Osteoblast (primary cell): Measurements from ENCODE around the gene COBL. TPM values are rescaled to one million over a fixed set of nuclear protein-coding genes. Genes with fewer than 3 reads are reported as not detected.

ENCODE experiments used
- DNase-seq: peaks from one replicate; pipeline ENCODE4 v3.0.0; 2011; ENCODE audit warnings: low spot score, mixed read lengths; ENCODE audit not compliant: insufficient read length; ENCODE audit errors: missing footprints
- H2AFZ ChIP-seq: 2 replicates; pipeline ENCODE4 v1.6.0; 2011; ENCODE audit warnings: mild to moderate bottlenecking, low read length
- H3K27ac ChIP-seq: 2 replicates; pipeline ENCODE4 v1.5.1; 2011; ENCODE audit warnings: mild to moderate bottlenecking, low read depth, low read length, moderate library complexity
- H3K27me3 ChIP-seq: 2 replicates; pipeline ENCODE4 v1.6.0; 2012; ENCODE audit warnings: mild to moderate bottlenecking, control low read depth, inconsistent platforms, low read length, moderate library complexity; ENCODE audit not compliant: insufficient read depth
- H3K36me3 ChIP-seq: 2 replicates; pipeline ENCODE4 v1.5.1; 2011; ENCODE audit warnings: mild to moderate bottlenecking, low read length, control low read depth, moderate library complexity; ENCODE audit not compliant: insufficient read depth
- H3K4me1 ChIP-seq: 2 replicates; pipeline ENCODE4 v1.5.1; 2011; ENCODE audit warnings: mild to moderate bottlenecking, low read length, control low read depth, moderate library complexity; ENCODE audit not compliant: insufficient read depth
- H3K4me2 ChIP-seq: 2 replicates; pipeline ENCODE4 v1.6.0; 2011; ENCODE audit warnings: mild to moderate bottlenecking, low read length; ENCODE audit not compliant: insufficient read depth
- H3K4me3 ChIP-seq: fragments of 200-600 bp; sonication (generic); 3 replicates; pipeline ENCODE4 v1.5.1; 2012; ENCODE audit warnings: mild to moderate bottlenecking, low read length, inconsistent platforms; ENCODE audit not compliant: insufficient read depth
- H3K79me2 ChIP-seq: 2 replicates; pipeline ENCODE4 v1.6.0; 2012; ENCODE audit warnings: mild to moderate bottlenecking, low read length, control low read depth, inconsistent platforms; ENCODE audit not compliant: insufficient read depth
- H3K9me3 ChIP-seq: 2 replicates; pipeline ENCODE4 v1.5.1; 2011; ENCODE audit warnings: low read depth, low read length, control low read depth
- H4K20me1 ChIP-seq: 2 replicates; pipeline ENCODE4 v1.6.0; 2012; ENCODE audit warnings: mild to moderate bottlenecking, low read length, control low read depth; ENCODE audit not compliant: insufficient read depth
- CTCF ChIP-seq: IDR thresholded peaks from 2 replicates; pipeline ENCODE4 v1.5.1; 2011; ENCODE audit warnings: mild to moderate bottlenecking, low read depth, low read length, moderate library complexity; ENCODE audit errors: extremely low read depth
- total RNA-seq: library from RNA; depleted of rRNA; stranded (reverse); fragments of >200 nt; gene quantifications from 2 replicates; pipeline ENCODE4 v1.2.3, GENCODE V29; 2012

Gene COBL
- total RNA-seq, 1 donor: under 0.01 TPM

- Histone ChIP-seq H3K79me2 (no peaks in the 10 kb centered on the region), H3K4me3 (no peak overlapping the region), H3K36me3 (no peaks in the 10 kb centered on the region), H3K27ac (no peak overlapping the region), H3K9me3 (no peaks in the 10 kb centered on the region), H3K4me1 (peaks cover 12% of the 10 kb centered on the region), H3K27me3 (no peaks in the 10 kb centered on the region), H3K4me2 (no peak overlapping the region), H2AFZ (no peak overlapping the region), H4K20me1 (no peaks in the 10 kb centered on the region)
- DNase-seq: peak; percentile 60
- no peak for TF ChIP-seq CTCF
These were observed 303.3 kb downstream of the COBL start for GRCh38 chr7:51013218-51013786.

DNA sequence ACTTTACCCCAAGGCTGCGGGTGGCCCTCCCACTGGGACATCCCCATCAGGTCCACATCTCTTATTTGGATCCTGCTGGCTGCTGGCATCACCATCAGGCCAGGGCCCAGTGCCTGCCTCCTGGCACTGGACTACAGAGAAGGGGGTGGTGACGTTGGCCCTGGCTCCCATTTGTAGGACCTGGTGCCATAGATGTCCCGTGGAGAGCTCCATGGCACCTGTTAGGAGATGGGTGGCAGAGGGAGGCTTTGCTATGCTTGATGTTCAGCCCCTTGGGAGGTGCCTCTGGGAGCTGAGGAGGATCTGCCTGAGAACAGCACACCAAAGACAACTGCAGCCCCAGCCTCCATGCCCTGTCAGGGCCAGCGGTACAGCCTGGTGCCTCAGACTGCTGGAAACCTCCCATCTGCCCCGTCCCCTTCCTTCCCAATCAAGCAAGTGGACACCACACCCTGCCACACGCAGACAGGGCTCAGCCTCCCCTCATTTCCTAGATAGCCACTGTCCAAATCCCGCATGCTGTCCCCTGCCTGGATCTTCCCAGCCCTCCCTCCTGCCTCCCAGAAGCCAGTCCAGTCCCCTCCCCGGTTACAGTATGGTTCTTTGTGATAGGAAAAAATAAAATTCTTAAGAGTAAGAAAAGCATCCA, 303.9 kb downstream of the COBL start:
- no peak overlapping the region for H2AFZ ChIP-seq
- H3K79me2 ChIP-seq: no peaks in the 10 kb centered on the region
- H3K9me3 ChIP-seq: no peaks in the 10 kb centered on the region
- no peak overlapping the region for H3K4me2 ChIP-seq
- H4K20me1 ChIP-seq: no peaks in the 10 kb centered on the region
- no peaks in the 10 kb centered on the region for H3K27me3 ChIP-seq
- no peak for TF ChIP-seq CTCF
- H3K36me3 ChIP-seq: no peaks in the 10 kb centered on the region
- no peak overlapping the region for H3K27ac ChIP-seq
- no peak for DNase-seq
- peaks cover 12% of the 10 kb centered on the region for H3K4me1 ChIP-seq
- H3K4me3 ChIP-seq: no peak overlapping the region

- no peak overlapping the region for H3K4me2 ChIP-seq
- no peak for TF ChIP-seq CTCF
- no peaks in the 10 kb centered on the region for H3K79me2 ChIP-seq
- no peaks in the 10 kb centered on the region for H4K20me1 ChIP-seq
- no peaks in the 10 kb centered on the region for H3K36me3 ChIP-seq
- H3K4me1 ChIP-seq: peaks cover 12% of the 10 kb centered on the region
- no peaks in the 10 kb centered on the region for H3K9me3 ChIP-seq
- H3K27me3 ChIP-seq: no peaks in the 10 kb centered on the region
- H3K4me3 ChIP-seq: no peak overlapping the region
- peak; percentile 58 for DNase-seq
- H3K27ac ChIP-seq: no peak overlapping the region
- H2AFZ ChIP-seq: no peak overlapping the region
These were observed 304.8 kb downstream of the COBL start for GRCh38 chr7:51011710-51012350.

DNA sequence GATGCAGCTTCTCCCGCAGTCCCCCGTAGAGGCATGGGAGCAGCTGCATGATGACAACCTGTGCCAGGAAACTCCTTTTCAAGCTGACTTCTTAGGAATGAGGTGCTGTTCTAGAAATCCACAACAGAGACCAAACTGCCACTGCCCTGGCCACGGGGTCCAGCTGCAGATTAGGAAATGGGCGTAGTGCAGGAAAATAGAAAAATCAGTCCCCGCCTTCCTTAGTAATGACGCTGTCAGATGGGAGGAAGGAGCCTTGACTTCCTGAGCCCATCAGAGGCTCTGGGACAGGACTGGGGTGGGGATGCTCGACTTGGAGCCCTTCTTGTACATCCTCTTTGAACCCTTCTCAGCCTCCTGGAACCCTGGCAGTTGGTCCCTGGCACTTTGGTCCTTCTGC, 306.1 kb downstream of the COBL start:
- Histone ChIP-seq H3K27me3 (no peaks in the 10 kb centered on the region), H3K9me3 (no peaks in the 10 kb centered on the region), H4K20me1 (no peaks in the 10 kb centered on the region), H2AFZ (no peak overlapping the region), H3K4me1 (peaks cover 12% of the 10 kb centered on the region), H3K4me3 (no peak overlapping the region), H3K36me3 (no peaks in the 10 kb centered on the region), H3K79me2 (no peaks in the 10 kb centered on the region), H3K27ac (no peak overlapping the region), H3K4me2 (no peak overlapping the region)
- no peak for TF ChIP-seq CTCF
- no peak for DNase-seq
